ENCODE data around the gene IPPK.

- no peak for TF ChIP-seq GATA3 (IDR thresholded peaks at IDR 0.05; ENCODE audit: low read depth, low read length)
- TF ChIP-seq GATA2 (IDR thresholded peaks at IDR 0.05; ENCODE audit: low read depth, low read length), result no peak
Measured at GRCh38 chr9:92669890-92670708, at the start of gene IPPK.
